ENCODE measurements around the gene INVS.

Gene INVS

DNA sequence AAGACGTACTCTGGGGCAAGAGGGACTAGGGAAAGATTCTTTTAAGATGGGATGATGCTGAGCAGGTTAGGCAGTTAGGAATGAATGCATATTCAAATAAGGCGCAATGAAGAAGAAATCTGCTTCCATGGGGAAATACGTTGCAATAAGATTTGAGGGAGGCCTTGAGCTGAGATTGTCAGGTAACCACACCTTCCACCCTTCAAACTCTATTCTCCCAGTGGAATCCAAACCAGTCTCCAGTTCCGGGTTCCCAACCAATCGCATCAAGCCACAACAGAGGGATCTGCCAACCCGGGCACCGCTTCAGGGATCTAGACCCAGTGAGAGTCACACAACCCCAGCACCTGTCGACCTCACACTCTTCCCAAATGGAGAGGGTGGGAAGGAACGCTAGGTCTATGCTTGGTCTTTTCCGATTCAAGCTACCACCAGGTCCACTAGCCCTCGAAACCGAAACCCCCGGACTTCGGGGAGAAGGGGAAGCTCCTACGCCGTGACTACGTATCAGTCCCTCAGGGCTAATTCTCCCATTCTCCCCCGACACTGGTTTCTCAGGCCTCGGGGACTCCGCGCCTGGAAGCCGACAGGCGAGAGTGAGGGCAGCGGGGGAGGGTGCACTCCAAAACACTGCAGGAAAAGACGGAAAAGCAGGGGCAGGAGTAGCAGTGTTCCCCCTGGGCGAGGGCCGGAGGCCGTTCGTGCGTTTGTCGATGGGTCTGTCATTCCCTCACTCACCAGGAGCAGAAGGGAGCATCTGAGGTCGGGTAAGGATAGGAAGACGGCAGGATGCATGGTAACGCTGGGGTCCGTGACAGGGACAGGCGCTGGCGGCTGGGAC is 777 bp upstream of the INVS start:
- Histone ChIP-seq H3K27me3 (ENCODE audit: control insufficient read depth, insufficient read depth, low read length) (no peaks in the 10 kb centered on the region), H3K9me3 (ENCODE audit: control insufficient read depth, insufficient read depth, low read length) (no peaks in the 10 kb centered on the region), H3K4me1 (ENCODE audit: control insufficient read depth, insufficient read depth, low read length) (no peaks in the 10 kb centered on the region), H3K27ac (ENCODE audit: low read length) (no peak overlapping the region), H3K36me3 (ENCODE audit: control insufficient read depth, insufficient read depth, low read length) (no peaks in the 10 kb centered on the region), H3K4me3 (ENCODE audit: low read length) (peak overlapping the region; percentile 71)
- WGBS (ENCODE audit: insufficient coverage, insufficient read length): no CpG with 5 or more reads among the region's 37 CpGs
- DNase-seq (ENCODE audit: low read depth, low spot score): peak; percentile 41

GRCh38 chr9:100099722-100100042 is 639 bp downstream of the INVS start:
- DNase-seq (ENCODE audit: low read depth, low spot score): no peak
- Histone ChIP-seq H3K36me3 (ENCODE audit: control insufficient read depth, insufficient read depth, low read length) (no peaks in the 10 kb centered on the region), H3K27ac (ENCODE audit: low read length) (no peak overlapping the region), H3K9me3 (ENCODE audit: control insufficient read depth, insufficient read depth, low read length) (no peaks in the 10 kb centered on the region), H3K4me1 (ENCODE audit: control insufficient read depth, insufficient read depth, low read length) (no peaks in the 10 kb centered on the region), H3K27me3 (ENCODE audit: control insufficient read depth, insufficient read depth, low read length) (no peaks in the 10 kb centered on the region), H3K4me3 (ENCODE audit: low read length) (peak overlapping the region; percentile 77; the same call in 1 of the 2 replicates)
- no CpG with 5 or more reads among the region's 10 CpGs for WGBS (ENCODE audit: insufficient coverage, insufficient read length)

- Histone ChIP-seq H3K36me3 (ENCODE audit: control insufficient read depth, insufficient read depth, low read length) (no peaks in the 10 kb centered on the region), H3K4me3 (ENCODE audit: low read length) (no peak overlapping the region), H3K9me3 (ENCODE audit: control insufficient read depth, insufficient read depth, low read length) (no peaks in the 10 kb centered on the region), H3K27ac (ENCODE audit: low read length) (no peak overlapping the region), H3K27me3 (ENCODE audit: control insufficient read depth, insufficient read depth, low read length) (no peaks in the 10 kb centered on the region), H3K4me1 (ENCODE audit: control insufficient read depth, insufficient read depth, low read length) (no peaks in the 10 kb centered on the region)
- DNase-seq (ENCODE audit: low read depth, low spot score): no peak
- WGBS (ENCODE audit: insufficient coverage, insufficient read length): no CpG with 5 or more reads among the region's 2 CpGs
Measured at GRCh38 chr9:100100146-100100667, 1.2 kb downstream of the INVS start.

DNA sequence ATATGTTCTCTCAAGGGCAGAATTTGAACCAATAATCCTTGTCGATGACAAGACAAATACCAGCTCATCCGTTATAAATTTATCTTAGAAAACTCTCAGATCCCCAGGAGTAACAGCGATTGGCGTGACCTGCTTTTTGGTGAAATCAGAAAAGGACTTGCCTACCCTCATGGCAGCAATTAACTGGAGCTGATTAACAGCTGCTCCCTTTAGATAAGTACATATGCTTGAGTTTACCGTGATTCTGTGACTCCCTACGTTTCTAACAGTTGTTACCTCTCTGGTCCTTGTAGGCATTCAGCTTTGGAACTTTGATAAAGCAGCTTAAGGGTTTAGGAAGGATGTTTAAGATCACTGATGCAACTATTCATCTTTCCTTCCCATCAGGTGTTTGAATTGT is 2.6 kb downstream of the INVS start:
- Histone ChIP-seq H3K9me3 (ENCODE audit: control insufficient read depth, insufficient read depth, low read length) (no peaks in the 10 kb centered on the region), H3K27ac (ENCODE audit: low read length) (no peak overlapping the region), H3K4me1 (ENCODE audit: control insufficient read depth, insufficient read depth, low read length) (no peaks in the 10 kb centered on the region), H3K27me3 (ENCODE audit: control insufficient read depth, insufficient read depth, low read length) (no peaks in the 10 kb centered on the region), H3K36me3 (ENCODE audit: control insufficient read depth, insufficient read depth, low read length) (no peaks in the 10 kb centered on the region), H3K4me3 (ENCODE audit: low read length) (no peak overlapping the region)
- WGBS (ENCODE audit: insufficient coverage, insufficient read length): no CpG with 5 or more reads among the region's 6 CpGs
- DNase-seq (ENCODE audit: low read depth, low spot score): no peak

GRCh38 chr9:100104314-100104713 is 5.3 kb downstream of the INVS start:
- H3K27ac ChIP-seq (ENCODE audit: low read length): no peak overlapping the region
- no CpG with 5 or more reads among the region's 4 CpGs for WGBS (ENCODE audit: insufficient coverage, insufficient read length)

DNA sequence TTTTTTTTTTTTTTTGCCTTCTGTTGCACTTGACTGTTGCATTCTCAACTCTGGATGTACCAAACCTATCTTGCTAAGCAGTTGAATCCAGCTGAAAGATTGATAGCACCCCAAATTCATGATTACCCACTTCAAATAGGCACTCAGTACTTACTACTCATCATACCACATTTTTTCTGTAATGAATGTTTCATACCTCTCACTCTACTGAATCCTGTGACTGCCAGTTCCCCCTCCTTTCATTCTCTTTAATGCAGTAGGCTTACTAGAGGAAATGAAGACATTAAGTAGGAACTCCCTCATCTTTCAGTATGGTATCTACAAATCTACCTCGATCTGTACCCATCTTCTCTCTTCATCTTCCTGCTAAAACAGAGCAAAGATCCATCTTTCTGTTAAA is 6.8 kb downstream of the INVS start:
- no peaks in the 10 kb centered on the region for H3K4me1 ChIP-seq (ENCODE audit: control insufficient read depth, insufficient read depth, low read length)
- no CpG with 5 or more reads among the region's 1 CpG for WGBS (ENCODE audit: insufficient coverage, insufficient read length)
- no peaks in the 10 kb centered on the region for H3K9me3 ChIP-seq (ENCODE audit: control insufficient read depth, insufficient read depth, low read length)
- no peak overlapping the region for H3K27ac ChIP-seq (ENCODE audit: low read length)
- no peak for DNase-seq (ENCODE audit: low read depth, low spot score)
- H3K4me3 ChIP-seq (ENCODE audit: low read length): no peak overlapping the region
- no peaks in the 10 kb centered on the region for H3K27me3 ChIP-seq (ENCODE audit: control insufficient read depth, insufficient read depth, low read length)
- no peaks in the 10 kb centered on the region for H3K36me3 ChIP-seq (ENCODE audit: control insufficient read depth, insufficient read depth, low read length)

More at GRCh38 chr9:100104314-100104713, 5.3 kb downstream of the INVS start:
- no peaks in the 10 kb centered on the region for H3K27me3 ChIP-seq (ENCODE audit: control insufficient read depth, insufficient read depth, low read length)
- no peaks in the 10 kb centered on the region for H3K4me1 ChIP-seq (ENCODE audit: control insufficient read depth, insufficient read depth, low read length)
- no peaks in the 10 kb centered on the region for H3K9me3 ChIP-seq (ENCODE audit: control insufficient read depth, insufficient read depth, low read length)
- H3K4me3 ChIP-seq (ENCODE audit: low read length): no peak overlapping the region
- no peaks in the 10 kb centered on the region for H3K36me3 ChIP-seq (ENCODE audit: control insufficient read depth, insufficient read depth, low read length)
- DNase-seq (ENCODE audit: low read depth, low spot score): no peak

DNA sequence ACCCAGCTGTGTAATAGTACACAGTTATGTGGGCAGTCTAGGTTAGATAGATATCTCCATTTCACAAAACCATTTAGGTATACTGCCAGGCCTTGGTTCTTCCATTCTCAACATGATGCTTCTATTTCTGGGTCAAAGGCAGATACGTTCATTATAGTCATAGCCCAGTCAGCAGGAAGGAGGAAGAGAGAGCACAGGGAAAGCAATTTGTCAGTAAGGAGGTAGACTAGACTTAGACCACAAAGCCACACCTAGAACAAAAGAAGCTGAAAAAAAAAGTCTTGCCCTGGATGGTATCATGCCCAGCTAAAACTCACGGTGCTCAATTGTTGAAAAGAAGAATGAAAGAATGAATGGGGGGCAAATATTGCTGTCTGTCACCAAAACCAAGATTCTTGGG is 7.6 kb downstream of the INVS start:
- WGBS (ENCODE audit: insufficient coverage, insufficient read length): no CpG with 5 or more reads among the region's 2 CpGs
- DNase-seq (ENCODE audit: low read depth, low spot score): no peak
- Histone ChIP-seq H3K36me3 (ENCODE audit: control insufficient read depth, insufficient read depth, low read length) (no peaks in the 10 kb centered on the region), H3K27ac (ENCODE audit: low read length) (no peak overlapping the region), H3K9me3 (ENCODE audit: control insufficient read depth, insufficient read depth, low read length) (no peaks in the 10 kb centered on the region), H3K27me3 (ENCODE audit: control insufficient read depth, insufficient read depth, low read length) (no peaks in the 10 kb centered on the region), H3K4me3 (ENCODE audit: low read length) (no peak overlapping the region), H3K4me1 (ENCODE audit: control insufficient read depth, insufficient read depth, low read length) (no peaks in the 10 kb centered on the region)

DNA sequence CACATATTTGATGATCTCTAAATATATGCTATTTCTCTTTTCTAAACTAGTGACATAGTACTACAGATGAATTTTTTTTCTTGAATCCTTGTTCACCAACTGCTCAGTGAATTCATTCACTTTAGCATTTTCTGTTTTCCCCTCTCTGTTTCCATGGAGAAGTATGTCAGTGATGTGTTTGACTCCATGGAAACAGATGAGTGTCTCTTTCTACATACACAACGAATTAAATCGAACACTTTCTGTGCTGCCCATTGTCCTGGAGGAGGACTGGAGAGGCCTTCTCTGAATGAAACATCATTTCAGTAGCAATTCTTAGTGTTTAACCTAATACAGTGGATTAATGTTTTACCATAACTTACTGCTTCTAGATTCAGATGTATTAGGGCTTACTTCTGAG is 9.5 kb downstream of the INVS start:
- no CpG with 5 or more reads among the region's 2 CpGs for WGBS (ENCODE audit: insufficient coverage, insufficient read length)
- Histone ChIP-seq H3K36me3 (ENCODE audit: control insufficient read depth, insufficient read depth, low read length) (no peaks in the 10 kb centered on the region), H3K27ac (ENCODE audit: low read length) (no peak overlapping the region), H3K9me3 (ENCODE audit: control insufficient read depth, insufficient read depth, low read length) (no peaks in the 10 kb centered on the region), H3K4me1 (ENCODE audit: control insufficient read depth, insufficient read depth, low read length) (no peaks in the 10 kb centered on the region), H3K27me3 (ENCODE audit: control insufficient read depth, insufficient read depth, low read length) (no peaks in the 10 kb centered on the region), H3K4me3 (ENCODE audit: low read length) (no peak overlapping the region)
- DNase-seq (ENCODE audit: low read depth, low spot score): no peak

GRCh38 chr9:100111235-100111634 is 12.2 kb downstream of the INVS start:
- Histone ChIP-seq H3K27me3 (ENCODE audit: control insufficient read depth, insufficient read depth, low read length) (no peaks in the 10 kb centered on the region), H3K27ac (ENCODE audit: low read length) (no peak overlapping the region), H3K4me1 (ENCODE audit: control insufficient read depth, insufficient read depth, low read length) (no peaks in the 10 kb centered on the region), H3K36me3 (ENCODE audit: control insufficient read depth, insufficient read depth, low read length) (no peaks in the 10 kb centered on the region), H3K4me3 (ENCODE audit: low read length) (no peak overlapping the region), H3K9me3 (ENCODE audit: control insufficient read depth, insufficient read depth, low read length) (no peaks in the 10 kb centered on the region)
- no peak for DNase-seq (ENCODE audit: low read depth, low spot score)
- WGBS (ENCODE audit: insufficient coverage, insufficient read length): no CpG with 5 or more reads among the region's 4 CpGs

- H3K36me3 ChIP-seq (ENCODE audit: control insufficient read depth, insufficient read depth, low read length): no peaks in the 10 kb centered on the region
- no peaks in the 10 kb centered on the region for H3K27me3 ChIP-seq (ENCODE audit: control insufficient read depth, insufficient read depth, low read length)
- H3K4me3 ChIP-seq (ENCODE audit: low read length): no peak overlapping the region
- H3K9me3 ChIP-seq (ENCODE audit: control insufficient read depth, insufficient read depth, low read length): no peaks in the 10 kb centered on the region
- no CpG with 5 or more reads among the region's 2 CpGs for WGBS (ENCODE audit: insufficient coverage, insufficient read length)
- no peak overlapping the region for H3K27ac ChIP-seq (ENCODE audit: low read length)
- H3K4me1 ChIP-seq (ENCODE audit: control insufficient read depth, insufficient read depth, low read length): no peaks in the 10 kb centered on the region
- no peak for DNase-seq (ENCODE audit: low read depth, low spot score)
Measured at GRCh38 chr9:100112677-100113336, 13.8 kb downstream of the INVS start.
